SKM-1 treated with dmso at 0.1 percent for 144 hours (cell line): ENCODE data around the gene MTG1.
"Not testable (repeated sequence)": the region's sequence is repeated elsewhere in the genome, so short reads cannot be mapped to it uniquely, and the experiment has no call there.

ENCODE experiments used
- DNase-seq: peaks from one replicate; lab custom pipeline; 2025; ENCODE audit not compliant: unreplicated experiment; lab: John Stamatoyannopoulos, UW

Gene MTG1

DNA sequence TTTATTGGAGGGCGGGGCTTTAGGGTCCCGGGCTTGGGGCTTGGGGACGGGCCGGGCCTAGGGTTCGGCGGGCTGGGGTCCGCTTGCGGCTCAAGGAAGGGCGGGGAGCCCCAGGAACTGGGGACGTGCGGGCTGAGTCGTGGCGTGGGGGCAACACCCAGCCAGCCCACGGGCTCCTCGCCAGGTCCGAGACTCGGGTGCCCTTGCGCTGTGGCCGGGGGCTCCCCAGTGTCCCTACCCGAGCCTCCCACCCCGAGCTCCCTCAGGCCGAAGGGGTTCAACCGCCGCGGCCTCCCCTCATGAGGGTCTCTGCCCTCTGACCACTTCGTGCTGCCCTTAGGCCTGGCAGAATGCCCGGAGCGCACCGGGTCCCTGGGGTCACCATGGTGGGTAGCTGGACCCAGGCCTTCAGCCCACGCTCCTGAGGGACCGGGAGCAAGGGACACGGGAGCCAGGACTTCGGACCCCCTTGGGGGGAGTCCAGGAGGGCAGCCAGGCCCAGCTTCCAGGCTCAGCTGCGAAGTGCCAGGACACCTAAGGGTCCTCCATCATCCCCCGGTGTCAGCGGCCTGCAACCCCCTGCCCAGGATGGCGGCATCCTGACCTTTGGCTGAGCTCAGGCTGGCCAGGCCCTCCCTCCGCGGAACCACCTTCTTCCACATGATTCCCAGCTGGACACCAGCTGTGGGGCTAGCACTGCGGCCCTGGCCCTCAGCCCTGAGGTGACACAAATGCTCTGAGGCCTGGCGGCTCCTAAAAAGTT lies 35.6 kb upstream of the MTG1 start:
- DNase-seq = no peak

DNA sequence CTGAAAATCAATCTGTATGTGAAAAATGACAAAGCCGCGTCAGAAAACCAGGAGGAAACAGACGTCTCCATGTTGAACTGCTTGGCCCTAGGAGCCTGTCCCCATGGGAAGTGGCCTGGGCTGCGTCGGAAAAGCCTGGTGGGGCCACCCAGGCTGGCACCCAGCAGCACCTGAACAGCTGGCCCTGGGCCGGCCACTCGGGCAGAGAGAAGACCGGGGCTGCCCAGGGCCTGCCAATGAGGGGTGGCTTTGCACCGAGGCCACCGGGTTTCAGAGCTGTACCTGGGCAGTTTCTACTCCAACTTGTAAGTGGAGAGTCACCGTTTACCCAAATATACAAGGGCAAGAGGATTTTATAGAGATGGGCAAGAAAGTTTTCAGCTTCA lies 35.0 kb upstream of the MTG1 start:
- no peak for DNase-seq

DNA sequence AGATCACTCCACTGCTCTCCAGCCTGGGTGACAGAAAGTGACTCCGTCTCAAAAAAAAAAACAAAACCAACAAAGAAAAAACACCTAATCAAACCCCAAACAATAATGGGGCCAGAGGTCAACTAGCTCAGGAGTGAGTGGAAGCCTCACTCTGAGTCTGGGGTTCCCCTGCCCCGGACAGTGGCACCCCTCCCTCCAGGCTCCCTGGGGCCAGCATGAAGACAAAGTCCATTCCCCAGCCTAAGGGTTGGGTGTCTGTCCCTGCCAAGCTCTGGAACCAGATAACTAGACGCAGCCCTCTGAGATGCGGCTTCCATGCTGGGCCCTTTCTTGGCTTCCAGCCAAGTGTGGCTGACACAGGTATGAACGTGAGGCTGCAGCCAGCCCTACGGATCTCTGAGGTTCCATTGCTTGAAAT lies 34.4 kb upstream of the MTG1 start:
- no peak for DNase-seq

DNA sequence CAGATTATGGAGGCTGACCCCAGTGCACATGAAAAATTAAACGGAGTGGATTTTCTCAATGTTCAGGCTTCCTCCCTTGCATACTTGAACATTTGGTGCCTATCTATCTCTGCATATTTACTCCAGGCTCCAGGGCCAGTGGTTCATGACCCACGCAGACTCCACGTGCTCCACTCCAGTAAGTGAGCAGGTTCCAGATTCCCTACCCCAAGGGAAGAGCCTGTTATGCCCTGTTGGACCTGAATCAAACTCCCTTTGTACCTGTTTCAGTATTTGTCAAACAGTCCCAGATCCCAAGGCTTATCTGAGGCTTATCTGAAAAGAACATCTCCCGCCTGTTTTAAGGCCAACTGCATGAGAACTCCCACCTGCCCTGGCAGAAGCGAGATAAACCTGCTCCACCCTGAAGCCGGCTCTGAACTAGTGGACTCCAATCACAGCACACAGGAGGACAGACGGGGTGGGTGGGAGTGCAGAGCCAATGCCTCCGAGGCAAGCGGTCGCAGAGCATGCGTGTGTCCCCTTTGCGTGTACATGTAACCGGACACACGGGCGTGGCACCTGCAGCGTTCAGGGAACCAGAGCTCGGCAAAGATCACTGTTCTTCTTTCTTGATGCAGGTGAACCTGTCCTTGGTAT lies 33.9 kb upstream of the MTG1 start:
- no peak for DNase-seq

DNA sequence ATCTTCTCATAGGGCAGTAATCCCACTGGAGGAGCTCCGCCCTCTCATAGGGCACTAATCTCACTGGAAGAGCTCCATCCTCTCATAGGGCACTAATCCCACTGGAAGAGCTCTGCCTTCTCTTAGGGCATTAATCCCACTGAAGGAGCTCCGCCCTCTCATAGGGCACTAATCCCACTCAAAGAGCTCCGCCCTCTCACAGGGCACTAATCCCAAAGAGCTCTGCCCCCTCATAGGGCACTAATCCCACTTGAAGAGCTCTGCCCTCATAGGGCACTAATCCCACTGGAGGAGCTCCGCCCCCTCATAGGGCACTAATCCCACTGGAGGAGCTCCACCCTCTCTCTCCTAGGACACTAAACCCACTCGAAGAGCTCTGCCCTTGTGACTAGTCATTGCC lies 32.7 kb upstream of the MTG1 start:
- DNase-seq = no peak

DNA sequence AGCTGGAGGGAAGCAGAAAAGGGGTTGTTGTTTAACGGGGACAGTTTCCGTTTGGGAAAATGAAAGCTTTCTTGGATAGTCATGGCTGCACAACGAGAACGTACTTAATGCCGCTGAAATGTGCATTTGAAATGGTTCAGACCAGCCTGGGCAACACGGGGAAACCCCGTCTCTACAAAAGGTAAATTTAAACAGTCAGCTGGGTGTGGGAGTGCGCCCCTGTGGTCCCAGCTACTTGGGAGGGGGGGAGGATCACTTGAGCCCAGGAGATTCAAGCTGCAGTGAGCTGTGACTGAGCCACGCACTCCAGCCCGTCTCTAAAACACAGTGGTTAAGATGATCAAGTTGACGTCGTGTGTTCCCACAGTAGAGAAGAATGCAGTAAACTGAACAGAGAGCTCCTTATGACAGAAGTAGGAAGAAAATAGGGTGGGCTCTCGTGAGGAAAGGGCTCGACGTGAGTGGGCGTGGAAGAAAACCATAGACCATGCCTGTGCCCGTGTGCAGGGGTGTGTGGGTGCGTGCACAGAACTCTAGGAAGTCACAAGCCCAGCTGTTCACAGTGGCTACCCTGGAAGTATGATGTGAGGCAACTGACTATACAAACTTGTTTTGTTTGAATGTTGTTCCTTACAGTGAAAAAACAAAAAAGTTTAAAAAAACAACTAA lies 32.0 kb upstream of the MTG1 start:
- no peak for DNase-seq

DNA sequence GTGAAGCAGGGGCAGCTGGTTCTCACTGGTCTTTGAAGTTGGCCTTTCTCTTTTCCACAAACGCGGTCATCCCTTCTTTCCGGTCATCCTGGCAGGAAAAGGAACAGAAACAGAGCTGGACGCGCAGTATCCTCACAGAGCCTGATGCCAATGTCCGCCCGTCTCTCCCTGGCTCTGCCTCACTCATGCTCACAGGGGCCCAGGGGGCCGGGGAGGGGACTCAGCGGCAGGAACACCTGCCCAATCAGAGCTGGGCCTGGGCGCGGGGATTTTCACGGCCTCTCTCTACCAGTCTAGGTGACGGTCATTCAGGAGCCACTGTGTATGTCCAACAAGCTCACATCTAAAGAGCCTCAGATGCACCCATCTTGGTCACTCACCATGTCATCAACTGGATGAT lies 31.1 kb upstream of the MTG1 start:
- DNase-seq = no peak

DNA sequence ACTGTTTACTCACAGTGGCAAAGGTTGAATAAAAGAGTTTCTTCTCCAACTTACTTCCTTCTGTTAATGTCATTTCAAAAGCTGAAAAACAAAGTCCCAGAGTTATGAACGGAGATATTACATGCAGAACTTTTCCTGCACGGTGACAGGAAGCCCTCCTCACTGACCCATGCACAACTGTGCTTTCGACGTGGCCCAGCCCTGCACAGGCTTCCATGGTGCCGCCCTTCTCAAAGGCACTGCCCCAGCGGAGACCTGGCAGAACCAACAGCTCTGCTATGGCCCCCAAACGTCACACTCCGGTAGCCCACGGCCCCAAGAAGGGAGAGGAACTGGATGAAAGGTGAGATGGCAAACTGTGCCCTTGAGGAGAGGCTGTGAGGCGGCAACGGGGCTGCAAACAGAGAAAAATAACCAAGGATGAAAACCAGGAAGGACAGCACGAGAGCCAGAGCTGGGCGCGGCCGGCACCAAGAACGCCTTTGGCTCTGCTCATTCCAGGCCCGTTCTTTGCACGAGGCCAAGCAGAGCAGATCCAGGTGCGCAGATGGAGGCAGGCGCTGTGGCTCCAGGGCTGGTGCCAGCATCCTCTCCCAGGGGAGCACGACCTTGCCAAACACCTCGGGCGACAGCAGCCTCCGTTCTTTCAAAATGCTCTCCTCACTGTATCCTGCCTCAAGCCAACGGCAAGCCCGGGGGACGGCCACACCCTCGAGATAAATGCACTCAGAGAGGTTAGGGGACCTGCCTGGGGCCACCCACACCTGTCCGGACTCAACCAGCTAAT lies 29.1 kb upstream of the MTG1 start:
- DNase-seq = no peak

DNA sequence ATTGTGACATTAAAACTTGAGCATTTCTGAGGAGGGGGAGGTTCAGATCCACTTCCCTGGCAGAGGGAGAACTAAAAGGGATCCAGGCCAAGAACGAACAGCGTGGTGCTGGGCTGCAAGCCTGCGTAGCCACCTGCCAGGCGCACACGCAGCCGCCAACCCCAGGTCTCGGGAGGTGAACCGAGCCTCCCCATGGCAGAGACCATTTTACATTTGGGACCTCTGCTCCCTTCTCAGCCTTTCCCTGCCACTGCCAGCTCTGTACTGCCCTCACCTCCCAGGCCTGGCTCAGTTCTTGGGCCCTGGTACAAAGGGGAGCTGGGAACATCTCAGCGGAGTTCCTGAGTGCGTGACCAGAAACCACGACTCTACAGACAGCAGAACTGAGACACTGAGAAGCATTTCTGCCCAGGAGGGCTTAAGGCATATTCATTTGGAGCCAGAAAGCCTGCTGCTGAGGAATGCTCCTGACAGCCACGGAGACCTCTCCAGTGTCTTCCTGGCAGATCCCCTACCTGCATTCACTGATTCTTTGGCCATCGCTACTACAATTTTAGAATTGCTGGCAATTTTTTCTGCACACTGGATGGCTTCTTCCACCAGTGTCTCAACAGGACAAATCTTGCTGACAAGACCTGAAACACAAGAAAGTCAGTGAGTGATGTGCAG lies 28.4 kb upstream of the MTG1 start:
- no peak for DNase-seq

DNA sequence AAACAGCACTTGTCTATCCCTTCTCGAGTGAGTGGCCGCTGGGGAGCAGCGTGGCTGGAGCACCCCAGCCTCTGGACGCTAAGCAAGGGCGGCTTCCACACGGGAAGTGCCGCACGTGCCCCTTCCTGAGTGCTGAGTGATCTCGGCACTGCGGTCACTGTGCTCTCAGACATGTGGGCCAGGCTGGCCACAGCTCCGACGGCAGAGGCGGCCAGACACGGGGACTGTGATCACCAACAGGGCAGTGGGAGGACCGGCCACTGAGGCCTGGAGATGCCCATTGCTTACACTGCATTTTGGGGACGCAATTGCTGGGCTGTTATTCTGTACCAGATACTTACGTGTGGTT lies 27.9 kb upstream of the MTG1 start:
- DNase-seq = no peak

DNA sequence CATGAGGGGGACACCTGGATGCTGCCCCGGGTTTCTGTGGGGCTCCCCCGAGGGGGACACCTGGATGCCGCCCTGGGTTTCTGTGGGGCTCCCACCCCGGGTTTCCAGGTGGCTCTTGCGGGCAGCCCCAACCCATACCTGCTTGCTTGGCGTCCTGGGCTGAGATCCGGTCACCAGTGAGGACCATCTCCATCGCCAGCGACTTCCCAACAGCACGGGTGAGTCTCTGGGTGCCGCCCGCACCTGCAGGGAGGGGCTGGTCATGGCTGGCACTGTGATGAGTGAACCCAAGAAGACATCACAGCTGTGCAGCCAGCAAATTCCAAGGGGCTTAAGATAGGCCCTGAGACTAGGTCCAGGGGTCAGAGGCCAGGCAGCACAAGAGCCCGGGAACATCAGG lies 27.2 kb upstream of the MTG1 start:
- DNase-seq = no peak

DNA sequence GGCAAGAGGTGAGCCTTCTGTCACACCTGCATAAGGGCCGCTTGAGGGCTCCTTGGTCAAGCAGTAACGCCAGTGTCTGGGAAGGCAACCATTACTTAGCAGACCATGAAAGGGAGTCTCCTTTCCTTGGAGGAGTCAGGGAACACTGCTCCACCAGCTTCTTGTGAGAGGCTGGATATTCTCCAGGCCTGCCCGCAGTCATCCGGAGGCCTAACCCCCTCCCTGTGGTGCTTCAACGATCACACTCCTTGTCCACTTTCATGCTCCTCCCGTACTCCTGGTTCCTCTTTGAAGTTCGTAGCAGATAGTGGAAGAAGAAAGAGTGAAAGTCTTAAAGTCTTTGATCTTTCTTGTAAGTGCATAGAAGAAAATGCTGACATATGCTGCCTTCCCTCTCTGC lies 26.5 kb upstream of the MTG1 start:
- DNase-seq = not testable (repeated sequence)

DNA sequence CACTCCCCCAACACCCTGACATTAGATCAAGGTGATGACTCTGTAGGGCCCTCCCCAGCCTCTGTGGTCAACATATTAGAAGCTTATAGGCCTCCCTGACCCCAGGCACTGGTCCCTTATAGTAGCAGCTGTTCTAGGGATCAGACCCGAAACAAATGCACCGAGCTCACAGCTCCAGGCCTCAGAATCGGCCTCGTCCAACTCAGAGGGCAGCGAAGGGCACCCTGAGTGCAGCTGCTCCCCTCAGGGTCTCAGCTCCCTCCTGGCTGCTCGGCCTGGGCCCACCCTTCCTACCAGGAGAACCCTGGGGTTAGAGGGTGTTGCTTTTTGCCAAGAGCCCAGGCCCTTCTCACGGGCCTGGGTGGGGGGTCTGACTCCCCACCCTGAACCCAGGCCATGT lies 25.8 kb upstream of the MTG1 start:
- no peak for DNase-seq

DNA sequence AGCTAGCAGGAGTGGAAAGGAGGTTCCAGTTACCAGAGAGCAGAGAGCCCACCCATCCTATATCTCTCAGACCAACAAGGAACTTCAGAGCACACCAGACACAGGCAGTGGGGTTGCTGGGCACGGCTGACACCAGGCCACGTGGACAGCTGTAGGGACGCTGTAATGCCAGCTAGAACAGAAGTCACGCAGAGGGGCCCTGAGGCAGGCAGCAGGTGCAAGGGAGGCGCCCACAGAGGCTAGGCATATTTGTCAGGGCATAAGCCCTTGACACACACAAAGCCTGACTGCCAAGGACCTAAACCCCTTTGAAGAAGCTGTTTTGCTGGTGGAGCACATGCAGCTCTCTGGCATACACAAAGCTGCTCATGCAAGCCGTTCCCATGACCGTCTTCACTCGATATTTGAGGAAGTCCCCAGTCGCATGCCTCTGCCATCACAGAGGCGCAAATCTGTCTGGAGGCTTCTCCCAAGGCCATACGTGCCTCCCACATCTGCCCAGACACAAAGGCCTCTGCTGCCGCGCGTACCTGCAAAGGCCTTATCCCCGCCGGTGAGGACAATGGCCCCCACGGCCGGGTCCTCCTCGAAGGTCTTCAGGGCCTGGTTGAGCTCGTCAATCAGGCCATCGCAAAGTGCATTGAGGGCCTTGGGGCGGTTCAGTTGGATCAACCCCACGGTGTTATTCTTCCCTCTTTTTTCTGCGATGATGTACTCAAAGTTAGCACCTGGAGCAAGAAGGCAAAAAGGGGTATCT lies 23.7 kb upstream of the MTG1 start:
- no peak for DNase-seq

DNA sequence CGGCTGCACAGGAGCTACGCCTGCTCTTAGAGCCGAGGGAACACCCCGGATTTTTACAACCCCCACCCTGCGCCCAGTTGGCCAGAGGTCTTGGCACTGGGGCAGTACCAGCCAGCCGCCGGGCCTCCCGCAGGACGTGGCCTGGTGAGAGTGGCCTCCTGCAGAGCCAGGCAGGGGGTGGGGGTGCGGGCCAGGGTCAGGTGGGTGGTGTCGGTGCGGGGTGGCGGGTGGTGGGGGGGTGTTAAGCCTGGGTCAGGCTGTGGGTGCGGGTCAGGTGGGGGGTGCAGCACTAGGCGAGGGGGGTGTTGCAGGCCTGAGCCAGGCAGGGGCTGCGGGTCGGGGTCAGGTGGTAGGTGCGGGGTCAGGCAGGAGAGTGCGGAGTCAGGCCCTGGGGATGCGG lies 21.4 kb upstream of the MTG1 start:
- no peak for DNase-seq

DNA sequence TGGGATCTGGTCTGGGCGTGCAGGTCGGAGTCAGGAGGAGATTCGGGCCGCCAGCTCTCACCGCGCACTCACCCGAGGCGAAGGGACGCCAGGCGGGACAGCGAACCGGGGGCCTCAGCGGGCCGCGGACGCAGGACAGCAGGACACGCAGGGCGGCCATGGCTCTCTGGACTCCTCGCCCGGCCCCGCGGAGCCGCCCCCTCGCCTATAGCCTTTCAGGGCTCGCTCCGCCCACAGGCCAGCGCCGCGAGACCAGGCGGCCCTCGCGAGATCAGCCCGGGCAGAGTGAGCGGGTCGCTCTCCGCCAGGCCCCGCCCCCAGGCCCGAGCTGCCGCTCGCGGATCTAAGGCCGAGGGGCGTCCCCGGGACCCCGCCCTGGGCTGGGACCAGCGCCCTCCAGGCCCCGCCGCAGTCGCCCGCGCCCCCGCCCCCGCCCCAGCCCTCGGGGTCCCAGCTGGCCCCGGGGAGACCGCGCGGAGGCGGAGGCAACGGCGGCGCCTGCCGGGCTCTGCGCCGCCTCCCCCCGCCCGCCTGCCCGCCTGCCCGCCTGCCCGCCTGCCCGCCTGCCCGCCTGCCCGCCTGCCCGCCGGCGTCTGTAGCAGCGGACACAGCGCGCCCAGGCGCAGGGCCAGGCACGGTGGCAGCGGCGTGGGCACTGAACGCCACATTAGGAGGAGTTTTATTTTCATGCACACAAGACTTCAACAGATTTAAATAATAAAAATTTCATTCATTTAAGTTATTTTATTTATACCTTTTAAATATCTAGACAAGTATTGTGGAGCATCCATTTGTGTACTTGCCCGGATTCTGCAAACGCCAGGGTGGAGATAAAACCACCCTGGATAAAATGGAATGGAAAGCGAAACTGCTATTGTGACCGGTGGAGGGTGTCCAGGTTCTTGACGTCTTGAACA lies 20.5 kb upstream of the MTG1 start, which contains the start of gene ECHS1:
Gene ECHS1 (minus strand): TSS at position 181 of the 917 bp plus-strand sequence. CDS start 21 bp downstream, at position 160.
- peak; percentile 86 for DNase-seq

DNA sequence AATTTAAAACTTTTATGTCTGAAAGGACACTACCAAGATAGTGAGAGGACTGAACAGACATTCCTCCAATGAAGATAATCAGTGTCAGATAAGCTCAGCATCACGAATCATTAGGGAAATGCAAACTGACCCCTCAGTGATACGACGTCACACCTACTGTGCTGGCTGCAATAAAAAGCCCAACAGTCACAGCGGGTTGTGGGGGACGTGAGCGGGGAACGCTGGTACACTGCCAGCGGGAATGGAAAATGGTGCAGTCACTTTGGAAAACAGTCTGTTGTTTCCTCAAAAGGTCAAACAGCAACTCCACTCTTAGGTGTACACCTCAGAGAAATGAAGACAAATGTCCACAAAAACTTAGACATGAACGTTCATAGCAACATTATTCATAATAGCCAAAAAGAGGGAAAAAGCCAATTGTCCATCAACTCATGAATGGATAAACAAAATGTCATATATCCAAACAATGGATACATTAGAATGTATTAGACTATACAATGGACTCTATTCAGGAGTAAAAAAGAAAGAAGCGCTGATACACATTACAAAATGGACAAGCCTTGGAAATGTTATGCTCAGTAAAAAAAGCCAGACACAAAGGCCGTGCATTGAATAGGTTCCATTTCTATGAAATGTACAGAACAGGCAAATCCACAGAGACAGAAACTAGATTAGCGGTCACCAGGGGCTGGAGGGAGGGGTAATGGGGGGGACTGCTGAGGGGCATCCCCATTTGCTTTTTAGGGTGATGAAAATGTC lies 18.4 kb upstream of the MTG1 start:
- DNase-seq = no peak

DNA sequence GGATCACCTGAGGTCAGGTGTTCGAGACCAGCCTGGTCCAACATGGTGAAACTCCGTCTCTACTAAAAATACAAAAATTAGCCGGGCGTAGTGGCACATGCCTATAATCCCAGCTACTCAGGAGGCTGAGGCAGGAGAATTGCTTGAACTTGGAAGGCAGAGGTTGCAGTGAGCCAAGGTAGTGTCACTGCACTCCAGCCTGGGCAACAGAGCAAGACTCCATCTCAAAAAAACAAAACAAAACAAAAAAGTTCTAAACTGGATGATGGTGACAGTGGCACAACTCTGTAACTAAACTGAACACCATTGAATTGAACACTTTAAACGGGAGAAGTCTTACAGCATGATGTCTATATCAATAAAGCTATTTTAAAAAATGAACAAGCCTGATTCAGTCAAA lies 17.8 kb upstream of the MTG1 start:
- DNase-seq = not testable (repeated sequence)
